ENCODE data around the gene CTDP1.

CTDP1 gene

GRCh38 chr18:79702906-79703305 is 23.3 kb downstream of the CTDP1 start:
- Histone ChIP-seq H3K4me3 (ENCODE audit: control insufficient read depth in 1 of 7, extremely low read depth in 1 of 7, insufficient read depth in 4 of 7, low read depth in 2 of 7, low read length in 6 of 7) (no peak overlapping the region), H3K36me3 (ENCODE audit: control insufficient read depth in 4 of 4, insufficient read depth in 4 of 4, low read length in 3 of 4) (peaks cover 19 to 82% (median 68%) of the 10 kb centered on the region in 4 experiments), H3K27me3 (replicated peaks in 2 of 5; ENCODE audit: control insufficient read depth in 4 of 5, insufficient read depth in 5 of 5, low read length in 4 of 5) (no peaks in the 10 kb centered on the region), H3K27ac (ENCODE audit: insufficient read depth in 1 of 2, low read depth in 1 of 2, low read length in 2 of 2, poor library complexity in 1 of 2, severe bottlenecking in 2 of 2) (no peak overlapping the region), H3K9me3 (ENCODE audit: control extremely low read depth in 1 of 5, control insufficient read depth in 4 of 5, insufficient read depth in 2 of 5, low read depth in 1 of 5, low read length in 4 of 5) (peaks cover 0 to 8% (median 0%) of the 10 kb centered on the region in 5 experiments), H3K4me1 (ENCODE audit: control extremely low read depth in 1 of 4, control insufficient read depth in 4 of 4, insufficient read depth in 4 of 4, low read length in 3 of 4) (no peaks in the 10 kb centered on the region)
- 98% methylated on average over 4 of the region's 5 CpGs for WGBS (ENCODE audit: insufficient coverage)
- no peak for DNase-seq
- ChIA-PET POLR2A (interaction anchor here (0.7 kb wide), 1 partner anchor 19 kb away, joined by 3 read pairs; no protein-coding TSS in a partner anchor), CTCF (interaction anchor here (1.2 to 1.6 kb wide), 2 partner anchors 15 to 20 kb away, joined by 3 to 4 read pairs; no protein-coding TSS in a partner anchor)

GRCh38 chr18:79704631-79705030 is 25.0 kb downstream of the CTDP1 start:
- H3K27ac ChIP-seq (ENCODE audit: insufficient read depth in 1 of 2, low read depth in 1 of 2, low read length in 2 of 2, poor library complexity in 1 of 2, severe bottlenecking in 2 of 2): no peak overlapping the region
- peaks cover 0 to 8% (median 0%) of the 10 kb centered on the region in 5 experiments for H3K9me3 ChIP-seq (ENCODE audit: control extremely low read depth in 1 of 5, control insufficient read depth in 4 of 5, insufficient read depth in 2 of 5, low read depth in 1 of 5, low read length in 4 of 5)
- no peaks in the 10 kb centered on the region for H3K27me3 ChIP-seq (replicated peaks in 2 of 5; ENCODE audit: control insufficient read depth in 4 of 5, insufficient read depth in 5 of 5, low read length in 4 of 5)
- peaks cover 22 to 81% (median 64%) of the 10 kb centered on the region in 4 experiments for H3K36me3 ChIP-seq (ENCODE audit: control insufficient read depth in 4 of 4, insufficient read depth in 4 of 4, low read length in 3 of 4)
- POLR2A ChIA-PET: no interaction called here
- 97% methylated on average over 21 of the region's 24 CpGs for WGBS (ENCODE audit: insufficient coverage)
- no peak overlapping the region for H3K4me3 ChIP-seq (ENCODE audit: control insufficient read depth in 1 of 7, extremely low read depth in 1 of 7, insufficient read depth in 4 of 7, low read depth in 2 of 7, low read length in 6 of 7)
- CTCF ChIA-PET: no interaction called here
- no peaks in the 10 kb centered on the region for H3K4me1 ChIP-seq (ENCODE audit: control extremely low read depth in 1 of 4, control insufficient read depth in 4 of 4, insufficient read depth in 4 of 4, low read length in 3 of 4)
- DNase-seq: no peak

GRCh38 chr18:79705272-79705671 is 25.7 kb downstream of the CTDP1 start:
- H3K27ac ChIP-seq (ENCODE audit: insufficient read depth in 1 of 2, low read depth in 1 of 2, low read length in 2 of 2, poor library complexity in 1 of 2, severe bottlenecking in 2 of 2): no peak overlapping the region
- no peaks in the 10 kb centered on the region for H3K4me1 ChIP-seq (ENCODE audit: control extremely low read depth in 1 of 4, control insufficient read depth in 4 of 4, insufficient read depth in 4 of 4, low read length in 3 of 4)
- peaks cover 0 to 4% (median 0%) of the 10 kb centered on the region in 5 experiments for H3K9me3 ChIP-seq (ENCODE audit: control extremely low read depth in 1 of 5, control insufficient read depth in 4 of 5, insufficient read depth in 2 of 5, low read depth in 1 of 5, low read length in 4 of 5)
- CTCF ChIA-PET: no interaction called here
- POLR2A ChIA-PET: no interaction called here
- peaks cover 18 to 81% (median 64%) of the 10 kb centered on the region in 4 experiments for H3K36me3 ChIP-seq (ENCODE audit: control insufficient read depth in 4 of 4, insufficient read depth in 4 of 4, low read length in 3 of 4)
- no peak overlapping the region for H3K4me3 ChIP-seq (ENCODE audit: control insufficient read depth in 1 of 7, extremely low read depth in 1 of 7, insufficient read depth in 4 of 7, low read depth in 2 of 7, low read length in 6 of 7)
- no peaks in the 10 kb centered on the region for H3K27me3 ChIP-seq (replicated peaks in 2 of 5; ENCODE audit: control insufficient read depth in 4 of 5, insufficient read depth in 5 of 5, low read length in 4 of 5)
- 98% methylated on average over 27 of the region's 28 CpGs for WGBS (ENCODE audit: insufficient coverage)
- DNase-seq: no peak

- H3K36me3 ChIP-seq (ENCODE audit: control insufficient read depth in 4 of 4, insufficient read depth in 4 of 4, low read length in 3 of 4): peaks cover 16 to 78% (median 62%) of the 10 kb centered on the region in 4 experiments
- ChIA-PET CTCF (no interaction called here), POLR2A (no interaction called here)
- 98% methylated on average over 13 of the region's 14 CpGs for WGBS (ENCODE audit: insufficient coverage)
- no peak overlapping the region for H3K27ac ChIP-seq (ENCODE audit: insufficient read depth in 1 of 2, low read depth in 1 of 2, low read length in 2 of 2, poor library complexity in 1 of 2, severe bottlenecking in 2 of 2)
- no peaks in the 10 kb centered on the region for H3K9me3 ChIP-seq (ENCODE audit: control extremely low read depth in 1 of 5, control insufficient read depth in 4 of 5, insufficient read depth in 2 of 5, low read depth in 1 of 5, low read length in 4 of 5)
- no peaks in the 10 kb centered on the region for H3K27me3 ChIP-seq (replicated peaks in 2 of 5; ENCODE audit: control insufficient read depth in 4 of 5, insufficient read depth in 5 of 5, low read length in 4 of 5)
- H3K4me3 ChIP-seq (ENCODE audit: control insufficient read depth in 1 of 7, extremely low read depth in 1 of 7, insufficient read depth in 4 of 7, low read depth in 2 of 7, low read length in 6 of 7): no peak overlapping the region
- no peaks in the 10 kb centered on the region for H3K4me1 ChIP-seq (ENCODE audit: control extremely low read depth in 1 of 4, control insufficient read depth in 4 of 4, insufficient read depth in 4 of 4, low read length in 3 of 4)
- no peak for DNase-seq
Observed at GRCh38 chr18:79706006-79706405, 26.4 kb downstream of the CTDP1 start.

- no peaks in the 10 kb centered on the region for H3K27me3 ChIP-seq (replicated peaks in 2 of 5; ENCODE audit: control insufficient read depth in 4 of 5, insufficient read depth in 5 of 5, low read length in 4 of 5)
- WGBS (ENCODE audit: insufficient coverage): 96% methylated on average over 14 of the region's 16 CpGs
- H3K9me3 ChIP-seq (ENCODE audit: control extremely low read depth in 1 of 5, control insufficient read depth in 4 of 5, insufficient read depth in 2 of 5, low read depth in 1 of 5, low read length in 4 of 5): no peaks in the 10 kb centered on the region
- POLR2A ChIA-PET: no interaction called here
- no peaks in the 10 kb centered on the region for H3K4me1 ChIP-seq (ENCODE audit: control extremely low read depth in 1 of 4, control insufficient read depth in 4 of 4, insufficient read depth in 4 of 4, low read length in 3 of 4)
- H3K4me3 ChIP-seq (ENCODE audit: control insufficient read depth in 1 of 7, extremely low read depth in 1 of 7, insufficient read depth in 4 of 7, low read depth in 2 of 7, low read length in 6 of 7): no peak overlapping the region
- H3K36me3 ChIP-seq (ENCODE audit: control insufficient read depth in 4 of 4, insufficient read depth in 4 of 4, low read length in 3 of 4): peaks cover 13 to 83% (median 67%) of the 10 kb centered on the region in 4 experiments
- no peak overlapping the region for H3K27ac ChIP-seq (ENCODE audit: insufficient read depth in 1 of 2, low read depth in 1 of 2, low read length in 2 of 2, poor library complexity in 1 of 2, severe bottlenecking in 2 of 2)
- CTCF ChIA-PET: no interaction called here
- DNase-seq: no peak
Observed at GRCh38 chr18:79706658-79707057, 27.1 kb downstream of the CTDP1 start.

GRCh38 chr18:79707239-79707638 is 27.6 kb downstream of the CTDP1 start:
- peaks cover 12 to 86% (median 65%) of the 10 kb centered on the region in 4 experiments for H3K36me3 ChIP-seq (ENCODE audit: control insufficient read depth in 4 of 4, insufficient read depth in 4 of 4, low read length in 3 of 4)
- CTCF ChIA-PET: no interaction called here
- no peak overlapping the region for H3K27ac ChIP-seq (ENCODE audit: insufficient read depth in 1 of 2, low read depth in 1 of 2, low read length in 2 of 2, poor library complexity in 1 of 2, severe bottlenecking in 2 of 2)
- H3K4me3 ChIP-seq (ENCODE audit: control insufficient read depth in 1 of 7, extremely low read depth in 1 of 7, insufficient read depth in 4 of 7, low read depth in 2 of 7, low read length in 6 of 7): no peak overlapping the region
- POLR2A ChIA-PET: no interaction called here
- no peaks in the 10 kb centered on the region for H3K27me3 ChIP-seq (replicated peaks in 2 of 5; ENCODE audit: control insufficient read depth in 4 of 5, insufficient read depth in 5 of 5, low read length in 4 of 5)
- DNase-seq: no peak
- no peaks in the 10 kb centered on the region for H3K4me1 ChIP-seq (ENCODE audit: control extremely low read depth in 1 of 4, control insufficient read depth in 4 of 4, insufficient read depth in 4 of 4, low read length in 3 of 4)
- no peaks in the 10 kb centered on the region for H3K9me3 ChIP-seq (ENCODE audit: control extremely low read depth in 1 of 5, control insufficient read depth in 4 of 5, insufficient read depth in 2 of 5, low read depth in 1 of 5, low read length in 4 of 5)
- over 99% methylated on average over 19 of the region's 19 CpGs for WGBS (ENCODE audit: insufficient coverage)

- POLR2A ChIA-PET: no interaction called here
Observed at GRCh38 chr18:79707671-79708070, 28.1 kb downstream of the CTDP1 start.

More at GRCh38 chr18:79707671-79708070, 28.1 kb downstream of the CTDP1 start:
- WGBS (ENCODE audit: insufficient coverage): 97% methylated on average over 15 of the region's 15 CpGs
- H3K36me3 ChIP-seq (ENCODE audit: control insufficient read depth in 4 of 4, insufficient read depth in 4 of 4, low read length in 3 of 4): peaks cover 12 to 89% (median 69%) of the 10 kb centered on the region in 4 experiments
- no peak for DNase-seq
- no peaks in the 10 kb centered on the region for H3K27me3 ChIP-seq (replicated peaks in 2 of 5; ENCODE audit: control insufficient read depth in 4 of 5, insufficient read depth in 5 of 5, low read length in 4 of 5)
- H3K27ac ChIP-seq (ENCODE audit: insufficient read depth in 1 of 2, low read depth in 1 of 2, low read length in 2 of 2, poor library complexity in 1 of 2, severe bottlenecking in 2 of 2): no peak overlapping the region
- no peaks in the 10 kb centered on the region for H3K9me3 ChIP-seq (ENCODE audit: control extremely low read depth in 1 of 5, control insufficient read depth in 4 of 5, insufficient read depth in 2 of 5, low read depth in 1 of 5, low read length in 4 of 5)
- H3K4me1 ChIP-seq (ENCODE audit: control extremely low read depth in 1 of 4, control insufficient read depth in 4 of 4, insufficient read depth in 4 of 4, low read length in 3 of 4): no peaks in the 10 kb centered on the region
- H3K4me3 ChIP-seq (ENCODE audit: control insufficient read depth in 1 of 7, extremely low read depth in 1 of 7, insufficient read depth in 4 of 7, low read depth in 2 of 7, low read length in 6 of 7): no peak overlapping the region
- CTCF ChIA-PET: no interaction called here
